ENCODE results near the gene CABCOCO1. TPM values are rescaled to one million over a fixed set of nuclear protein-coding genes. Genes with fewer than 3 reads are reported as not detected.

CABCOCO1 gene
- total RNA-seq, 1 experiment from 2014 or later, result 0.33 TPM

DNA sequence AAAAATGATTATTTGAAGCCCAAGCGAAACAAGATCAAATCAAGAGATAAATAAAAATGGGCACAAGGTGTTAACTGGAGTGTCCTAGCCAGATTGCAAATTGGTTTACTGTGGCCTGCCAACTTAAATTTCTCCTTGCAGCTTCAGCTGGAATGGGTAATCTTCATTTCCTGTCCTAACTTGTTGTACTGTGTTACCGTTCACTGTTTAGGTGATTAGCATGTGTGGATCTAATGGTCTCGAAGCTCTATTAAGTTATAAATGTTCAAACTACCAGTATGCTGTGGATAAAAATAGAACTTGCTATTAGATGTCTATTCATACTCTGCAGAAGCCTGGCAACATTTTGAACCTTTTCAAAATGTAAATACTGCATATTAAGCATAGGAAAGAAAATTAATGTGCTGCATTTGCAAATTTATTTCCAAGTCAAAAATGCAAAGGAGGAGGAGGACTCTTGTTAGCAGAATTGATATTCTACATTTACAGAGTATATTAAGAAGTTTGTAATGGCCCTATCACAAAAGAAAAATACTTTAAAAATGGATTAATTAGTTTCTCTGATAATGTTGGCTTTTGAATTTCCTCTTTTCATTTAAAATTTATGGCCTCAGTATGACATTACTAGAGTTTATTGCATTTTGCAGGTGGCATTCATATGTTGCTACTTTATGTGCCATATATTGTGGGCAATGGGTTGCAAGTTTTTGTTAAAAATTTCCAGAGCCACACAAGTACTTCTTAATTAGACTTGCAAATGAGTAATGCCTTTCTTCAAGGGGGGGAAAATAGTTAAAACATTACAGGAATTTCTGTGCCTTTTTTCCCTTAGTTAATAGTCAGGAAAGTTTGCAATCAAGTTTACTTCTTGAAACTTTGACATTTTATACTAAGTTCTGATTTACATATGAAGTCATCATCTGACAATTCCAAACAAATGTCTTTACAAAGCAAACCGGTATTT is 92.1 kb downstream of the CABCOCO1 start:
- no peak for DNase-seq (ENCODE audit: low spot score)

DNA sequence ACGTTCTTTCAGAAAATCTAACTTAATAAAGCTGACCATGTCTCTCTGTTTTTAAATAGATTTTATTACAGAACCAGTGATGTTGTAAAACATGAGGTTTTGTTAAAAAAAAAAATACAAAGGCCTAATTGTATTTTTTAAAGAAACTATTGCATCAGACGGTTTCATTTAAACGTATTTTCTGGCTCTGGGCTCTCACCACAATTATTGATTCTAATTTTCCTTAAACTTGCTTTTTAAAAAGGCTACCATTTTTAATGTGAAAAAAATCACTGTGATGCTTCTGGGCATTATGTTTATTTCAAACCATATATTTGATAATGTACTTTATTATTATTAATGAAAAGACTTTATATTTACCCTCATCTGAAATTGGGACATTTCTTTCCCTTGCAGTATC is 94.3 kb downstream of the CABCOCO1 start:
- DNase-seq (ENCODE audit: low spot score), result no peak

DNA sequence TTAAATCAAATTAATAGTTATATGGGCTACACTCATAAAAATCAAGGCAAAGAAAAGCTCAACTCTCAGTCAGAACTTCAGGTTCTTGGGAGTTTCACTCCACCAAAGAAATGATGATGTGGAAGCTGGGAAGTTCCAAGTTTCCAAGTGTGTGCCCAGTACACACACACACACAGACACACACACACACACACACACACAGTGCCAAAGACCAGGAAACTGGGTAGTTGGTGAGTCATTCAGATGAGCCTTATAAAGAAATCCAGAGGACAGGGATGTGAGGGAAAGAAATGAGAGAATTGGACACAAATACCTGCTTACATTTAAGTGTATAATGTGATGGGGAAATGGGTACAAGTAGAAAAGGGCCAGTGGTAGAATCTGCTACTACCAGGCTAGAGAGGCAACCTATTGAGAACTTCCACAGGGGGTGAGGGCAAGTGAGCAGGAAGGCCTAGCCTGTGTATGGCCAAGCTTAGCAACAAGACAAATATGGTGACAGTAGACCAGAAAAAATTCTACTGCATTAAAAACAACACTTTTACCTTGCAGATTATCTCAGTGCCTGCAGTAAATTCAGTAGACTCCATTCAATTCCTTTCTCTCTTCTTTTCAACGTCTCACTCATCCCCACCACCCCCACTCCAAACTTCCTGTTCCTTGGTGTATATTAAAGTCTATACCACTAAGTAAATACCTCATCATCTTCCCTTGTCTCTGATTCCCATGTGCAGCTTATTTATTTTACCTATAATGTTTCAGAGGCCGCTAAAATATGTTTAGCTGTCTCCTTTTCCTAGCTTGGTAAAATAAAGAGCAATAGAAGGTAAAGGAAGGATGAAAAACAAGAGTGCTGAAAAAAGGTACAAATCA is 95.0 kb downstream of the CABCOCO1 start:
- peak; percentile 75 for DNase-seq (ENCODE audit: low spot score)

DNA sequence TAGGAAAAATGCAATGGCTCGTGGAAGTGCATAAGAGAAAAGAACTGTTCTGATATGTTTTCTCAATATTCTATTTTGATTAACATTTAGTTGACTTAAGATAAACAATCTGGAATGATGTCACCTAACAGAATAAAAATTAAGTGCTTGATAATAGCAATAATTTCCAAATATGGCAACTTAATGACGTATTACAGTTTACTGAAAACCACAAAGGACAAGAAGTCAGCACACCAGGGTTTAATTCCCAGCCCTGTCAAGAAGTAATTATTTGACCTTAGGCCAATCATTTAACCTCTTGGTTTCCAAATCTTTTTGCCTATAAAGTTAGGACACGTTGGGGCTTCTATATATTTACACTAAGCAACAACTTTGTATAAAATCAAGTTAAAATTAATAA is 95.7 kb downstream of the CABCOCO1 start:
- DNase-seq (ENCODE audit: low spot score), result peak; percentile 21

DNA sequence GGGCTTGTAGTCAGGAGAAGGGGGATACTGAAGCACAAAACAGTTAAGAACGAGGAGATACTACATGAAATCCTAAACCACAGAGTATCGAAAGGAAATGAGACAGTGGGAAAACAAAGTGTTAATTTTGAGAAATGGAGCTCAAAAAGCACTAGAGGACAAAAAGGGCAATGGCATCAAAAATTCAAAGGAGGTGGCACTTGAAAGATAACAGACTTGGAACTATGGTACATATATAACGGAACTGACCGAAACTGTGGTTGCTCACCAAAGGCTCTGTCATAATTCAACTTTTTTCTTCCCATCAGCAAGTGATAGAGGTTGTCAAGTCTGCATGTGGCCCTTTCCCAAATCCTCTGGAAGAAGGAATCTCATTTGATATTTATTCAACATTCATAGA is 97.0 kb downstream of the CABCOCO1 start:
- no peak for DNase-seq (ENCODE audit: low spot score)

DNA sequence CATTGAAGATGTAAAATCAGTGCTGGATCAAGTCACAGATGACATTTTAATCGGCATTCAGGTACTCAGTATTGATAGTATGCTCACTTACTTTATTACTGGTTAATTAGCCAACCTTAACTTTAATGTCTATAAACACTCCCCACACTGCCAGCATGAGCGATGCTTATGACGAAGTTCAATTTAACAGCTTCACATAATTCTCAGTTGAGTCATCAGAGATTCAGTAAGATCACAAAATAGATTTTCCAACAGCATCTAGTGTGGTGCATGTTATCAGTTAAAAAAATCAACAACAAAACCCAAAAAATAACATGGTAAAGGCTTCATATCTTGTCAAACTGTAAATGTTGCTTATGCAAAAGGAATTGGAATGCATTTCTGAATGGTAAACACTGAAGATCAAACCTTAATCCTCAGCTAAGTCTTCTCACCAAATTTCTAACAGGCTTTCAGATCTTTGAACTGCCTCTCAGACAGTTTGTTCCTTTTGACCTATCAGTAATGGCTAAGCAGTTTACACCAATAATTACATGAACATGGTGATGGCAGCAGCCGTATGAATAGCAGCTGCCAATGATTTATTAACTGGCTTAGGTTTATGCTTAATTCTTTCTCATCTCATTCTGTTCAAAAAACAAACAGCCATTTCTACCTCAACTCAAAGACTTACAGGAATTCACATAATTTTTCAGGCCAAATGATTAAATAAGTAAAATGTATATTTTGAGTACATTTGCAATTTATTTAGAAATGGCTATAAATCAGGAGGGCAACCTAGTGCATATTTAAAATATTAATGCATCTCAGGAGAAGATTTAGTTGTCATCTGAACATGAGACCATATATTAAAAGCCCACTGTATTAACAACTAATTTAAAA is 98.5 kb downstream of the CABCOCO1 start:
- peak; percentile 84 for DNase-seq (ENCODE audit: low spot score)

DNA sequence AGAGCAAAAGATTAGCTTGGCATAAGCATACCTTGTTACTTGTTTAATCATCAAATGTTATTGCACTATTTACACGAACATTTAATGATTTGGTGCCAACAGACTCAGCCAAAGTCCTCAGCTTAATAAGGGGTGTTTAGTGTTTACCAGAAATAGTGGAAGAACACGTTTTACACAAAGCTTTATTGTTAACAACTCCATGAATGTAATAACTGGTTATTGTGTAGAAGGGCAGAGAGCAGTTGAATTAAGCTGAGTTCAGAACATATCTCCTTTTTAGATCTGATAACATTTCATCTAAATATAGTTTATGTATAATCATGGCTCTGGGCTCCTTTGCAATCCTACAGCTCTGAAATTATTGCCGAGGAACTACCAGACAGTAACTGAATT is 99.1 kb downstream of the CABCOCO1 start:
- DNase-seq (ENCODE audit: low spot score), result no peak

DNA sequence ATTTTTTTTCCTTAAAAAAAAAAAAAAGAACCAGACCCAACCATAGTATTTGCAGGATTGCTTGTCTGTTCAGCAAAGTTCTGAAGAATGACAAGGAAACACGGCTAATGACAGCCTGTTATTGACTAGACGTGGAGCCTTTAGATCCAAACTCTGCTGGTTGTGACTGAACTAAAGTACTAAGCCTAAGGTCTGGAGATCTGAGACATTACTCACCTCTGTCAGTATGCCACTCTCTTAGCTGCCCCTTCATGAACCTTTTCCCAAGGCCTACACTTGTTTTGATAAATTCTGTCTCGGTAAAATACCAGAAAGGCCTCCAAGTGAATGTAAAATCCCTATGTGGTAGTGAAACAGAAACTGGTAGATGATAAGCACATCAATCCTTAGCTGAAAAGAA is 101.0 kb downstream of the CABCOCO1 start:
- DNase-seq (ENCODE audit: low spot score), result no peak

DNA sequence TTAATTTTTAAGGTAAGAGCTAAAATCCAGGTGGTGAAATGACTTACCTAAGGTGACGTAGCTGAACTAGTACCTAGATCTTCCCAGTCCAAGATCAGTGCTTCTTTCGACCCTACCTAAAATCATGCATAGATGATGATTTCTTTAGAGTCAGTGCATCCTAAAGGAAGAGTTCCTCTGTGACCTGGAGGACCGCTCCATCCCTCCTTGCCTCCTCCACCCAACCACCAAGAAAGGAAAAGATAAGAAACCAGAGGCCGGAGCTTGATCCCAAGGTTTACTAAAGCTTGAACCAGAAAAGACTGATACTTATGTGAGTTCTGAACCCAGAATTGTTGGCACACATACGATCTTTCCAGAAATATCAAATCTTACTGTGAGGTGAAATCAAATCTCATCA is 101.8 kb downstream of the CABCOCO1 start:
- no peak for DNase-seq (ENCODE audit: low spot score)

DNA sequence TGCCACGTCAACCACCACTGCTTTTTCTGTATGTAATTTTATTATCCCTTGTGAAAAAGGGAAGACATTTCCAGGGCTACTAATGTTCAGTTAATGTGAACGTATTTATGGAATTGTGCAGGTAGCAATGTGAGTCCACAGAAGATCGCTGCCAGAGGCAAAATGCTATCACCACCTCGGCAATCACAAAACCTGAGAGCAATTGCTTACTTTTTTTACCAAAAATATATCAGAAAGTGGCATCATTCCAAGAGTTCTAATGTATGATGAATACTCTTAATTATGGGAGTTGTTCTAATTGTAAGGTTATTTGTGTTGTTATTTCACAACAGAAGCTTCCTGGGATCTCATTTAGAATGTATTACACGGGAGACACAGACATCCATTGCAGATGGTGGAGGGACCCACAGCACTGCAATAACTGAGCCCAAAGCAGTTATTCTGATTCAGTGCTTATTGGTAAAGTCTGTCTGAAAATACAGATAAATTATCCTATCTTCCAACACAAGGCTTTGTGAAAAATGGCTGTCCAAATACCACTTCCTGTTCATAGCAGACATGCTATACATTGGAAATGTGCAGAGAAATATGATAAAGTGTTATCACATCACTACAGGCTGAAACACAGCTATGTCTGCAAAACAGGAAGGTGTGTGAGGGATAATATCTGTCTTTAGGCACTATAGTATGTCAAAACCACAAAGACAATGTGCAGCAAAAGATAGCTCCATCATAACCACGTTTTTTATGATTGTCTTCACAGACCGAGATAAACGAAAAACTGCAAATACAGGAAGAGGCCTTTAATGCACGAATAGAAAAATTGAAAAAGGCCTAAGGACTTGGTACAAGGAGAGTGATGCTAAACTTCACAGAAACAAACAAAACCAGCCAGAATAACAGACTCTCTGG is 102.7 kb downstream of the CABCOCO1 start:
- no peak for DNase-seq (ENCODE audit: low spot score)

DNA sequence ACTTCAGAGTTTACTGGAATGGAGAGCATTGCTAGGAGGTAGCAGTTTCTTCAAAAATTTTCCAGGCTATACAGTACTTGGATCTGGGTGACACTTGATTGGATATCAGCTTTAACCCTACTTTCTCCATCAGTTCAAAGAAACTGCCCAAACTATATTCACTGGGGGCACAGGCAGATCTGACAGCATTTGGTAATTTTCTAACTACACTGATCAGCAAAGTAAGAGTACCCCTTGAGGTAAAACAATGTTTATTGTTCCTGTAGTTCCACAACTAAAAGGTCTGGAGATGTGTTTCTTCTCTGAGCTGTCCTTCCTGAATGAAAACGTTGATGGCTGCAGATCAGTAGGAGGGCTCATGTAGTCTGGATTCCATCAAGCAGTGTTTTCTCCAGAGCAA is 104.2 kb downstream of the CABCOCO1 start:
- no peak for DNase-seq (ENCODE audit: low spot score)

DNA sequence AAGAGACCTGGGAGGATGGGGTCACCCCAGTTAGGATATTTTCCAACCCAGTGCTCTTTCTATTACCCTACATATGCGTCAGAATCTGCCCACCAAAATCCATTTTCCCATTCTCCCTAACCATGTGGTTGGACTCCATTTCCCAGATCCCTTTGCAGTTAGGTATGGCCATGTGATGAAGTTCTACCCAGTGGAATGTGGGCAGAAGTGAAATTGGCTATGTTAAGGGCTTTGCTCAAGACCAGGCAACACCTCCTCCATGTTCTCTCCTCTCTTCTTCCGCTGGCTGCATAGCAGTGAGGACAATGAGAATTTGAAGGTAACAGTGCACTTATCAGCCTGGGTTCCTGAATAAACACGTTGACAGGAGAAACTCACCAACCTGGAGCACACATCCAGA is 111.3 kb downstream of the CABCOCO1 start:
- no peak for DNase-seq (ENCODE audit: low spot score)

DNA sequence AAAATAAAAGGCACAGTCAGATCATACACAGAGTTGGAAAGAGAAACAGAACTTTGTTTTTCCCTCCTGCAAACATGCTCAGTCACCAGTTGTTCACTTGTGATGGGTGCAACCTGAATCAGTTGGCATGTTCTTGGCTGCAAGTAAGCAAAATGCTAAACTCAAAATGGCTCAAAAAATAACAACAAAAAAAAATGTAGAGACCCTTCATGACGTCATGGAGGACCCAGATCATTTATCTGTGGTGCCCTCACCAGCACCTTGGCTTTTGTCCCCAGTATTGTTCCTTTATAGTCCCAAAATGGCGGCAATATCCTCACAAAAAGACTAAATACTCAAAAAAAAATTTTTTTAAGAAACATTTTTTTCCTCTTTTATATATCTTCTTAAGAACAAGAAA is 112.4 kb downstream of the CABCOCO1 start:
- DNase-seq (ENCODE audit: low spot score), result no peak

DNA sequence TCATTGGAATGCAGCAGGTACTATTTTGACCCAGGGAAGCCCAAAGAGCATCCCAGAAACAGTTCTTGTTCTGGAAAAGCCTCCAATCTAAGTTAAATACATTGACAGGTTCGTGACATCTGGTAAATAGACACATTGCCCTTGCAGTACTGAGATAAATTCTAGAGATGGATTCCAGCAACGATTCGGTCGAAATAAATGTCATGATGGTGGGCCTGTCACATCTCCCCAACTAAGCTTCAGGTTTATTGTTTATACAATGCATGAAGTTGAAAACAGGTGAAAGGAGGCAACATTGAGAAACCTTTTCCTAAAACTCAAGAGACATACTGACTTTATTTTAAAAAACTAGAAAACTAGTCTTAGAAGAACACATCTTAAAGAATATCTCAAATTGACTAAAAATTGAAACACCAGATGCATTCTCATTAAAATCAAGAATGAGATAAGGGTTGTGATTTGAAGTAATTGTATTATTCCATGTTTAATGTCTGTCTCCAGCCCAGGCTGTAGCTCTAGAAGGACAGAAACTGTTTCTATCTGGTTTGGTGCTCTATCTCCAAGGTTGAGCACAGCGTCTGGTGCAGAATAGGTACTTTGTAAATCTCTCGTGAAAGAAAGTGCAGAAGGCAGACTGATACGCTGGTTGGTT is 114.0 kb downstream of the CABCOCO1 start:
- no peak for DNase-seq (ENCODE audit: low spot score)

DNA sequence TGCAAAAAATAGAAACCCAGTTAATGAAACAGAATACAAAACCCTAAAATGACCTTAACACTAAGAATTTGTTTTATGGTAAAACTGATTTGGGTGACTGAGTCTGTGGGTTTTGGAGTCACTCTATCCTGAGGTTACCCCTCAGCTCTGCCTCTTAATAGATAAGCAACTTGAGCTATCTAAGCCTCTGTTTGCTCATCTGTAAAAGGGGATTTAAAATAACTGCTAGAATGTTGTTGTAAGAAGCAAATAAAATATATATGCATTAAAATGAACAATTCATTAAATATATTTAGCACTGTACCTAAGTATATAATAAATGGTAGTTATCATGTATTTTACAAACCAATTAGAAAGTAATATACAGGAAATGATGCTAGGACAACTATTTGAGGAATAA is 115.4 kb downstream of the CABCOCO1 start:
- DNase-seq (ENCODE audit: low spot score), result no peak

DNA sequence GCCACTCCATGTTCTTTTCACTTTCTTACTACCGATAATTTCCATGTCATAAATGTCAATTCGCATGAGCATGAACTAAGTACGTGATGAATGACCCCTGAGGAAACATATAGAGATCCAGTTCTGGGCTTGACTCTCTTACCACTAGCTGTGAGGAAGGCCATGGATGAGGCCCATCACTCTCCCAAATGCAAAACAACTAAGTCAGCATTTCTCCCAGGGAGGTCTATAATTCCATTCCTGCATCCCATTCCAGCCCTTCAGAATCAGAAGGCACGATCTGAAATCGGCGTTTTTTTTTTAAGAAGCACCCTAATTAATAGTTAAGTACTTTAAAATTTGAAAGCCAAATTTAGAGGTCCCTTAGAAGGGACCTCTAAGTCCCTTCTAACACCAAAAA is 116.5 kb downstream of the CABCOCO1 start:
- DNase-seq (ENCODE audit: low spot score), result no peak

DNA sequence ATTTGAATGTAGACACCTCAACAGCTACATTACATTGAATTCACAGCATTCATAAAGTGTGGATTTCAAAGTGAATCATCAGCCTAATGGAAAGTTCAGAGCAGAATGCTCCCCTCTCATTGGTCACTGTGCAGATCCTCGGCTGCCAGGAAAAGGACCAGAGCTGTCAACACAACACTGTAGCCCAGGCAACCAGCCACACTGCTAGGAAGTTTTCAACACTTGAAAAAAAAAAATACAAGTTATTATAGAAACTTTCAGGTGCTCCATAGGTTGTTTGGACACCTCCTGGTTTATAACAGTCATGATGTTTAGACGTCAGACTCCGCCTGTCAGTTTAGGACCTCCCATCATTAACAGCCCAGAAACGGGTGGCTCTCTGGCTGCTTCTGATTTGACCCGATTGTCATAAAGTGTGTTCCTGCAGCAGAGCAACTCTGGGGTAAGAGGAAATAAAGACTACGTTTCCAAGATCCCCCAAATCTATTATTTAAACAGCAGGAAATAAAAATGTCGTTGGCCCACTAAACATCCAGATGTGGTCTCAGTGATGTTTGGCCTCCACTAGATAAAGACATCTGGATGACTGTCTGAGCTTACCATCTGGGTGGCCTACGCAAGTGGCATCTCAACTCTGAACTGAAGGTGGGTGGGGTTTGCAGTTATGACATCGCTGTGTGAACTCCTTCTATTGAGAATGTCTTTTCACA is 117.4 kb downstream of the CABCOCO1 start:
- DNase-seq (ENCODE audit: low spot score), result peak; percentile 88

DNA sequence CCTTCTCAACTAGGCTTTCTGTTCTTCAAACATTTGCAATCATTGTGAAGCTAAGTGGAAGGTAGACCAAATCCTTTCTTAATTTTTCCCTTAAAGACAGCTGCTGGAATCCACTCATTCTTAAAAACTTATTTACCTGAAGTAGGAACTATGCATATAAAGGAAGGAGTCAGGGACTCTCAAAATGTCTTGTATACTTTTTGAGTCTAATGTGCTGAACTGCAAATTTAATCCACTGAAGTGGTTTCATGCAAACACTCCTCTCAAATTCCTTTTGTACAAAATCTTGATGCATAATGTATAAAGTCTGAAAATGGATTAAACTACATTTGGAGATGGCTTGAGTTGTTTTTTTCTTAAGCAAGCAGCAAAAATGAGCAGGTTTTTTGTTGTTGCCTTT is 118.0 kb downstream of the CABCOCO1 start:
- DNase-seq (ENCODE audit: low spot score), result no peak

DNA sequence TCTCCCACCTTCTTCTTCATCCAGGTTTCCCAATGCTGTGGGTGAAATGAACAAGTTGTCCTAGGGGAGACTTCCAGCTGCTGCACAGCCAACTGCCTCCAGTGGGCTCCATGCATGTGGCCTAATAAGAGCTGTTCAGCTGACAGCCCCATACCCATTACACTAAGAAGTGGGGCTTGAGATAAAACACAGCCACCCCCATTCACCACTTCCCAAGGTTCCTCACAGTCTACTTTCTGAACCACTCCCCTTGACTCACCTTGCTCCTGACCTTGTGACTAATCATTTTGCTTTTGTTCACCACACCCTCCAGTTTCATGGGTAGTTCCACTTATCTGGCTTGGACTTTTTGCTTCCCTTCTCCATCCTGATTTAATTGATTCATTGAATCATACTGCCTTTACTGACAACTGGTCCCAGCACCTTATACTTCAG is 119.3 kb downstream of the CABCOCO1 start:
- peak; percentile 76 for DNase-seq (ENCODE audit: low spot score)
